Measurements from ENCODE around the gene COX15.
A peak's percentile ranks its signal among the peaks of the same experiment; 100 is the strongest.
"Not testable (repeated sequence)": the region's sequence is repeated elsewhere in the genome, so short reads cannot be mapped to it uniquely, and the experiment has no call there.

COX15 gene

DNA sequence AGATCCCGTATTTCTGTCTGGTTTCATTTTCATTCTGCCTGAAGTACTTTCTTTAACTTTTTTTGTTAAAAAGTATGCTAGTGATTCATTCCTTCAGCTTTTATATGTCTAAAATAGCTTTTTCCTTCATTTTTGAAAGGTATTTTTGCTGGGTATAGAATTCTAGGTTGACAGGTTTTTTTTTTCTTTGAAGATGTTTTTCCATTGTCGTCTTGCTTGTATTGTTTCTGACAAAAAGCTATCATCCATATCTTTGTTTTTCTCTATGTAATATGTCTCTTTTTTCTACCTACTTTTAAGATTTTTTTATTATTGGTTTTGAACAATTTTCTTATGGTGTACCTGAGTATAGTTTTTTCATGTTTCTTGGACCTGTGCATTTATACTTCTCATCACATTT lies 8.3 kb upstream of the COX15 start:
- FAIRE-seq = peak; percentile 19

DNA sequence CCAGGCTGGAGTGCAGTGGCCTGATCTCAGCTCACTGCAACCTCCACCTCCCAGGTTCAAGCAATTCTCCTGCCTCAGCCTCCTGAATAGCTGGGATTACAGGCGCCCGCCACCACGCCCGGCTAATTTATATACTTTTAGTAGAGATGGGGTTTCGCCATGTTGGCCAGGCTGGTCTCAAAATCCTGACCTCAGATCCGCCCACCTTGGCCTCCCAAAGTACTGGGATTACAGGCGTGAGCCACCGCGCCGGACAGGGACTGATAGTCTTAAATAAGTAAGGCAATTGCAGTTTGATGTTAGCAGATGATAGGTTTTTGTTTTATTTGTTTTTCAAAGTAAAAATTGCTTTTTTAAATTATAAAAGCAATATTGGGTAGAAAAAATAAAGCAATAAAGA lies 2.2 kb upstream of the COX15 start:
- FAIRE-seq = not testable (repeated sequence)

DNA sequence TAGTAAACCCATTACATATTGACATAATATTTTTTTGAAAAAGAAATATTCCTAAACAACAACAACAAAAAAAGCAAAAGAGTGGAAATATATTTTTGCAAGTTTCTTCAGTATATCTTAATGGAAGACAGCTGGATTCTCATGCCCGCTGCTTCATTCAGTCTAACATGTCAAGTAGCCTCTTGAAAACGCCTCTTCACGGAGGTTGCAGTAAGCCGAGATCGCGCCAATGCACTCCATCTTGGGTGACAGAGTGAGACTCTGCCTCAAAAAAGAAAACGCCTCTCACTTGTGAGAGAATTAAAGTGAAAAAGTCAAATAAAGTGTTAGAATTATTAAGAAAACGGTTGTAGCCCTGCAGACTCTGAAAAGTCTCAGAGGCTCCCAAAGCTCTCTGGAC lies 1.4 kb upstream of the COX15 start:
- no peak for FAIRE-seq

DNA sequence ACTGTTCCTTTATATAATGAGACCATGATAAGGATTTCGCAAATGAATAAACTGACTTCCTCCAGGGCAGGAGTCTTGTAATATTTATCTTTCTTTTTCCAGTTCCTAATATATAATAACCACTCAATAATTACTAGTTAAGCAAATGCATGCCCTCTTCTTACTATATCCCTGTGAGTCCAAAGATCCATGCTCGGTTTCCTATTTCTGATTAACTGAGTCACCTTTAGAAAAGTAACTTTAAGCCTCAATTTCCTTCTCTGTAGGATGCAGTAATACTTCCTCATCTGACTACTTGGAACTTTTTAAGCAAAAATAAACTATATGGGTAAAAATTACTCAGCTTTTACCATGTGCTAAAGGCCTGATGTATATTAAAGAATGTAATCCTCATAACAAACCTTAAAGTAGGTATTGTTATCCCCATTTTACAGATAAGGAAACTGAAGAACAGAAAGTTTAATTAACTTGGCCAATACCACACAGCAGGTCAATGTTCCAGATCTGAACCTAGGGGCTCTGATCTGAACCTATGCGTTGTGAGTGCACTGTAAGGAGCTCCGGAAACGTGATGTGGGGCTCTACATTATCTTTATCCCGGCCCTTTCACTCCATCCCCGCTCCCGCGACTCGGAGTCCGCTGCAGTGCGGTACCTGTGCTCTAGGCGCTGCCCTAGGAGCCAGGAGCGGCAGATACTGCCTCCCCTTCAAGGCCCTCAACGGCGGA lies 458 bp downstream of the COX15 start:
- no peak for FAIRE-seq

DNA sequence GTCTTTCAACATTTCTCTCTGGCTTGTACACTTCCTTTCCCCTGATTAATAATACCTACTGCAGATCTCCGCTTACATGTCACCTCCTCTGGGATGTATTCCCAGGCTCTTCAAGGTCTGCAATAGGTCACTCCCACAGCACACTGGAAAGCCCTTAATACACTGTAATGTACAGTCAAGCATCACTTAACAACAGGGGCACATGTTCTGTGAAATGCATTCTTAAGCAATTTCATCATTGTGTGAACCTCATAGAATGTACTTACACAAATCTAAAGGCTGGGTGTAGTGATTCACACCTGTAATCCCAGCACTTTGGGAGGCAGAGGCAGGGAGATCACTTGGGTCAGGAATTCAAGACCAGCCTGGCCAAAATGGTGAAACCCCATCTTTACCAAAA lies 1.9 kb downstream of the COX15 start:
- FAIRE-seq = no peak

DNA sequence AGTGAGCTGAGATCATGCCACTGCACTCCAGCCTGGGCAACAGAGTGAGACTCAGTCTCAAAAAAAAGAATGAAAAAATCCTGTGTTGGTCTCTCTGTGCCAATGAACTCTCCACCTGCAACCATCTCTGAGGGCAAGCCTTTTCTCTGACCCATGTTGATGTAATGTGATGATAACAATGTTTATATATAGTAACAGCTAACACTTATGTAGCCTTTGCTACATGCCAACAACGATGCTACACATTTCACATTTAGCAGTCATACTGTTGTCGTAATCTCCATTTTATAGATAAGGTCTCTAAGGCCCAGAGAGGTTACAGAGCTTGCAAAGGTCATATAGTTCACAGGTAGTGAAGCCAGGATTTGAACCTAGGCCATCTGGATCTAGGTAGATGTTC lies 11.5 kb downstream of the COX15 start:
- FAIRE-seq = no peak

DNA sequence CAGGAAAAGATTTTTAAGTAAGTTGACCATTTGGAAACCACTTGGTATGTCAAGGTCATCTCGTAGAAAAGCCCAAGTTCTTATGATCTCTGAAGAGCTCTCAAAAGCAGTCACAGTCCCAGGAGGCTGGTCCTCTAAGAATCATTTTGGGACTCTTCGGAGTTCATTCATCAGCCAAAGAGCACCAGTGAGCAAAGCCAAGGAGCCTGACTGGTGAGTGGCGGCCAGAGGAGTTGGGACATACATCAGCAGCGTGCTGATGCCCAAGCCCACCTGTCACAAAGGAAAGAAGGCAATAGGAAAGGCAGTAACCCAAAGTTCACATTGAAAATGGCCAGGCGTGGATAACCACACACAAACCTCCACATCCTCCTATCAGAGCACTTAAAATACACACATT lies 17.5 kb downstream of the COX15 start:
- FAIRE-seq = no peak

DNA sequence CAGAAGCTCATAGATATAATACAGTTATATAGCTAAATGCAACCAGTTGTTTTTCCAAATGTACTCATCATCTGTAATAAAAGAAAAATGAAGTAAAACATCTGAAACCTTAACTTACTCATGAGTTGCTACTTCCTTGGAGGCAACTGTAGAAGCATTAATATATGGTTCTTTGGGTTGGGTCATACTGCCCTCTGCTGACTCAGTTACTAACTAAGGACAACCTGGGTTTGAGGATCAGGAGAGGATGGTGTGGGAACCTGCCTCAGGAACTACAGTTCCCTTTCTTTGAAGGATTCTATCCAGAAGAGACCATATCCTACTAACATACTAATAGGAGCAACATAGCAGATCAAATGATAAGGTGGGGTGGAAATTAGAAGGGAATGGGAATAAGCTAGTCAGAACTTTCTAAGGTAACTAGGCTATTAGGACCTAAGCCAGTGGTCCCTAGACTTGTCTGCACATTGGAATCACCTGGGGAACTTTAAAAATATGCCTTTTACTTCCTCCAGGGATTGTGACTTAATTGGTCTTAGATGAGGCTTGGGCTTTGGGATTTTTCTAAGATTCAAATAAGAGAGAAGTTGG lies 20.7 kb downstream of the COX15 start:
- peak; percentile 93 for FAIRE-seq

DNA sequence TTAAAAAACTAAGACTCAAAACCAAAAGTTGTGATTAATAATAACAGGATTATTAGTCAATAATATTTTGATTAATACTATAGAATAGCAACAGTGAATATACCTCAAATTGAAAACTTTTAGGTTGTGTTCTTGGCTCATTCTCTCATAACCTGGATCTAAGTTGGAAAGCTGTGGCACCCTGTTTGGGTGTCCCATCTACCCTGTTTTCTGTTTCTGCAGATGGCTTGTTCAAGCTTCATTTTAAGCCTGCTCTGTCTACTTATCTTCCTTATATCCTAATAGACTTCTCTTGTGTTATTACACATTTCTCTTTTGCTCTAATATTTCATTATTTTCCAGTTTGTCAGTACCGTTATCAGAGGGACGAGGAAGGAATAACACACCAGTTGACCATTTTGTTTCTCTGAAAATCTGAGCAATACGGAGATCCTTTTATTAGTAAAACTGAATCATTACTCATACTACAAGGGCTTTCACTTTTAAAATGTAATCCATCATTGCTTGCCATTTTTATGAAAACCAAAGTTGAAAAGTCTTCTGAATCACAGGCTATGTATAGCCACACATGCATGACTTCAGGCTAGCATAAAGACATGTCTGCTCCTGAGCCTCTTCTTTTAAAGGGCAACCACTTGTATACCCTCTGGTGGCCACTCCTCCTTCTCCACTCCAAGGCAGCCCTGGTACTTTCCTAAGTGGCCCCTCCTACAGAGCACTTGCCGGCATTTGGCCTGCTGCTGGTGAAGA lies 22.3 kb downstream of the COX15 start:
- FAIRE-seq = no peak

DNA sequence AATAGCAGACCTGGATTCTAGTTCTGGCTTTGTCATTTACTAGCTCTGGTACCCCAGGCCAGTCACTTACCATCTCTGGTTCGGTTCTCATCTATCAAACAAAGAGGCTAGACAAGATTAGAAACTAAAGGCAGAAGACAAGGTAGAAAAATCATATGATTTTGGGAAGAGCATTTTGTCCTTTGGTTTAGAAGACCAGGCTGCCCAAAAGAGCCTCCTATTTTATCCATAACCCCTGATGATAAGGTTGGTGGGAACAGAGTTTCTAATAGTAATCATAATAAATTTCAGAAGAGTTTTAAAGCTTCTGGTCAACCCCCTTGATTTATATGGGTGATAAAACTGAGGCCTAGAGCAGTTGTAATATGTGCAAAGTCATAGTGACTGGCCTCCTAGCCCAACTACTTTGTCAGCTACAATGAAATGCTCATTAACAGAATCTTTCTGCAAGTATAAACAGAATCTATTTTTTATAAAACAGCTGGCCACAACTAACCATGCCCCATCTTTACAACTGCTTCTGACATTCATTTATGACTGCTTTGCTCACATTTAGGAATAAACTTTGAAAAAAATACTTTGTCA lies 23.4 kb downstream of the COX15 start:
- no peak for FAIRE-seq

DNA sequence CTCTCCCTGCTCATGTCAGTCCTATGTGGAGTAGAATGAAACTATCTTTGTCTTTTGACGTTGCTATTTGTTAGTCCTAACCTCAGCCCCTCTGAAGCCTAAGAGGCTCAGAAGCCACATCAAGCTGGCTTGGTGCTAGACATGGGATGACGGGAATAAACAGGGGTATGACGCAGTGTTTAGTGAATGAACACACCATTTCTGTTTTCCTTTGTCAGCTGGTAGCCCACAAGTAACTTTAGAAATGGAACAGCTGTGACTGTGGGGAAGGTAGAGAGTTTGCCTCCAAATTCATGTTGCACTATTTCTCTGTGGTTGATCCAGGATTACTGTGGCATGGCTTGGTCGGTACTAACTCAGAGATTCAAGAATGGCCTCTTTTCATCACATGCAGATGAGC lies 31.3 kb downstream of the COX15 start:
- no peak for FAIRE-seq

DNA sequence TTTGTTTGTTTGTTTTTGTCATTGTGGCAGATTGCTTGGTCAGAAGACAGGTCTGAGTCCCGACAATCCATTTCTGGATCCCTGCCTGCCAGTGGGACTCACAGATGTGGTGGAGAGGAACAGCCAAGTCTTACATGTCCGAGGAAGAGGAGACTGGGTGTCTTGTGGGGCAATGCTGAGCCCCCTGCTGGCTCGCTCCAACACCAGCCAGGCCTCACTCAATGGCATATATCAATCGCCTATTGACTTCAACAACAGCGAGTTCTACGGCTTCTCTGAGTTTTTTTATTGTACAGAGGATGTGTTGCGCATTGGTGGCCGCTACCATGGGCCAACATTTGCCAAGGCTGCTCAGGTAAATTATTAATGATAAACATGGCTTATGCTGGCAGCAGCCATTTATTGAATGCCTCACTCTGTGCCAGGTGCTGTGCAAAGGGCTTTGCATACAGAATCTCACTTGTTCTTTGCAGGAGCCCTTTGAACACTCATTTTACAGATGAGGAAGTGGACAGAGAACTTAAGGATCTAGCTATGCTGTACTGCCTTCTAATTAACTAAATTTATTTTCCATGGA lies 33.3 kb downstream of the COX15 start:
- FAIRE-seq = no peak

DNA sequence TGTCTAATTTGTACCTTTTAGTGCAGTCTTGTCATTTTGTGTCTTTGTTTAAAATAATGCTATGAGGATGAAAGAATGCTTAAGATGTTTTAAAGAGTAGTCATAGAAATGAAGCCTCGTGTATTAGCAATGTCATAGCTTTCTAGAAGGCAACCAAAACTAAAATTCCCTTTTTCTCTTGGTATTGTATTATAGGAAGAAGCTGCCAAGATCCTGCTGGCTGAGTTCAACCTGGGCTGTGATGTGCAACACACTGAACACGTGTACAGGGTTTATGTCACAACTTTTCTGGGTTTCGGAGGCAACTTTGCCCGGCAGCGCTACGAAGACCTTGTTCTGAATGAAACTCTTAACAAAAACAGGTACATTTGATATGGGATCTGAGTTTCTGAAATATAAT lies 36.2 kb downstream of the COX15 start:
- no peak for FAIRE-seq

DNA sequence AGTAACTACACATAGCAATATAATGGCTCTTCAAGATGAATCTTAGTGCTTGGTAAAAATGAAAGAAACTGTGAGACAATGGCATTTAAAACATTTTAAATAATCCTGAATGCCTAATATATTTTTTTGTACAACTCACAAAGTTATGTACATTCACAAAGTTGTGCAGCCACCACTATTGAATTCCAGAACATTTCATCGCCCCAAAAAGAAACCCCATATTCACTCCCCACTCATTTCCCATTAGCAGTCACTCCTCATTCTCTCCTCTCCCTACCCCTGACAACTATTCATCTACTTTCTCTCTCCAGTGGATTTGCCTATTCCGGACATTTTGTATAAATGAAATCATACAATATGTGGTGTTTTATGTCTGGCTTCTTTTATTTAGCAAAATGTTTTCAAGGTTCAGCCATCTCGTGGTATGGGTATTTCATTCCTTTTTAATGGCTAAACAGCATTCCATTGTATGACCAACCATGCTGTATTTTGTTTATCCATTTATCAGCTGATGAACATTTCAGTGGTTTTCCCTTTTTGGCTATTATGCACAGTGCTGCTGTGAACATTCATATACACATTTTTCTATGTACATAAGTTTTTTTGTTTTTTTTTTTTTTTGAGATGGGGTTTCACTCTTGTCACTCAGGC lies 37.9 kb downstream of the COX15 start:
- no peak for FAIRE-seq

DNA sequence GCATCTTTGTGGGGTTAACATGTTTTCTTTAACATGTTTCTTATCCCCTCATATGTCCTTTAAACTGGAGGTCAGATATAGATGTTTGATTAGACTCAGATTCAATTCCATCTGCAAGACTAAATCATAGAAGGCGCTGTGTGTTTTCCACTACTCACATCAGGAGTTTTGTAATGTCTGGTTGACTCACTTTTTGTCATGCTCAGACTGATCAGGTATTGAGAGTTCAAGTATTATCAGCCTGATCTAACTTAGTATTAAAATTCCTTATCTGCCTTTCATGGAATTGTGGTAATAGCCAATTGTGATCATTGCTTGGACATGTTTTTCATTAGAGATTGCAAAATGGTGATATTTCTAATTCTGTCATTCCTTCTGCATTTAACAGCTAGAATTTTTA lies 42.5 kb downstream of the COX15 start:
- FAIRE-seq = no peak

DNA sequence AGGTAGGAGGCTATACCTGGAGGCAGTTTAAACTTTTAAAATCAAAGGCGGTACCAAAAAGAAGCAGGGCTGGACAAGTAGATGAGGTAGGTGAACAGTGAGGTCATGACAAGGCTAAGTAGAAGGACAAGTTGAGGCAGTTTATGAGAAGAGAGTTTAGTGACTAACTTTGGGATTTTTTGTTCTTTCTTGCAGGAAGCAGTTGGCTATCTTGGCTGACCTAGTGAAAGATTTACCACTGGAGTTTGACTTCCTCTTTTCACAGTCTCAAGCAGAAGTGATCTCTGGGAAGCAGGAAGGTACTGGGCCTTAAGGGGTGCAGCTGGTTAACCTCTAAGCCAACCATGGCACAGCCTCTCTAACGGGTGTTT lies 46.3 kb downstream of the COX15 start:
- no peak for FAIRE-seq

DNA sequence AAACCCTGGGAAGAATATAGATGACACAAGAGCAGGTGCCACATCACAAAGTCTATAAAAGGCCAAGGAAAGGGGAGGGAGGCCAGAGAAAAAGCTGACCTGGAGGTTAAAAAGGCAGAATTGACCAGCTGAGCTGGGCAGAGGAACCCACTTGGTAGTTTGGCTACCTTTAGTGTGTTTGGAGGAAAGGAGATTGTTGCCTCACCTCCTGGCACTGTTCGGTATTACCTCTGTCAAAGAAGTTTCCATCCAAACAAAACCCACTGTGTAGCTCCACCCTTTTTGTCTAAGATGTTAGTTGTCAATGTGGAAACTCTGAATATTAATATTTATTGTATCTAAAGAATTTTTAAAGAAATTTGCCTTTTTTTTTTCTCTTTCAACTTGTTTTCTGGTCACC lies 49.2 kb downstream of the COX15 start:
- FAIRE-seq = no peak

All from A204.1 (cell line).